Measurements from ENCODE around the gene TMEM30A. TPM values are rescaled to one million over a fixed set of nuclear protein-coding genes. Genes with fewer than 3 reads are reported as not detected.

Gene TMEM30A
- total RNA-seq, 1 experiment from 2014 or later: 65.2 TPM

DNA sequence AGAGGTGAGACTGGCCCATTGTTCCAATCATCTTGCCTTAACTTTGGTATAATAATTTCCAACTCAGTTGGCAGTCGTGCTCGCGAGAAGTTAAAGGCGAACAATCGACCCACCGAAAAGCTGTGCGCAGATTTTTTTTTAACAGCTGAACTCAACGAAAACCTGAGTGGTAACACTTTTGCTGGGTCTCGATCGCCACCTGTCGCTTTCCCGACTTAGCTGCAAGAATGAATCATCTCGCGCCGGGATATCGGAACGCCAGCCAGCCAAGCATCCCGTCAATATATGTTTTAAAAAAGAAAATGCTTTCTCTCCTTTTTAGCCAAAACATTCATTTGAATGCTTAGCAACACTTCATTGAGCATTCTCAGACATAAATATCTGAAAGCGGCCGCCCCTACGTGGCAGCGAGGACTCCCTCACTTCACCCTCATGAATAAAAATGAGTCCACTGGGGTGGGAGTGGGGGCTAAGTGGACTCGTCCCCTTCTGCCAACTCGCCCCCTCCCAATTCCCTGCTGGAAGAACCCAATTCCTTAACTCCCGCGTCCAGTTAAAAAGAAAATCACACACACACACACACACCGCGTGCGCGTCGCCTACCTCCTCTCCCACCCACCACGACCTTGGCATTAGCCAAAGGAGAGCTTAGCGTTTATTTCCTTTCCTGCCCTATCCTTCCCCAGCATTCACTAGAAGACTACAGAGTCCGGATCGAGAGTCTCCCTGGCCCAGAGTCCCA, 80.2 kb downstream of the TMEM30A start:
- H3K4me1 ChIP-seq (ENCODE audit: insufficient read depth, low read length): no peaks in the 10 kb centered on the region
- H3K27ac ChIP-seq (ENCODE audit: insufficient read length, low read depth, low read length): no peak overlapping the region
- no peak overlapping the region for H4K91ac ChIP-seq (ENCODE audit: insufficient read length, low read depth, low read length)
- H4K5ac ChIP-seq (ENCODE audit: insufficient read length, low read depth, low read length): no peak overlapping the region
- Mint-ChIP-seq H3K4me3 (peak overlapping the region; percentile 77 to 92), H3K27me3 (ENCODE audit: low read depth) (peaks cover 96% of the 10 kb centered on the region), H3K27ac (peak overlapping the region in 1 of 3 experiments; percentile 29; a peak in 1 of 7 replicates), H3K9me3 (no peaks in the 10 kb centered on the region; a peak in 2 of 5 replicates), H3K36me3 (ENCODE audit: insufficient read depth in 1 of 3, low read depth in 3 of 3) (no peaks in the 10 kb centered on the region; a peak in 1 of 7 replicates), H3K4me1 (peaks cover 55 to 59% of the 10 kb centered on the region in 2 experiments)
- H2AK5ac ChIP-seq (ENCODE audit: insufficient read length, low read length): no peak overlapping the region
- H3K9ac ChIP-seq (ENCODE audit: extremely low read depth, insufficient read length, low read length): no peak overlapping the region
- DNase-seq: peak; percentile 79
- H4K20me1 ChIP-seq (ENCODE audit: control insufficient read depth, insufficient read depth, insufficient read length): no peaks in the 10 kb centered on the region
- TF ChIP-seq, protein P1, sequence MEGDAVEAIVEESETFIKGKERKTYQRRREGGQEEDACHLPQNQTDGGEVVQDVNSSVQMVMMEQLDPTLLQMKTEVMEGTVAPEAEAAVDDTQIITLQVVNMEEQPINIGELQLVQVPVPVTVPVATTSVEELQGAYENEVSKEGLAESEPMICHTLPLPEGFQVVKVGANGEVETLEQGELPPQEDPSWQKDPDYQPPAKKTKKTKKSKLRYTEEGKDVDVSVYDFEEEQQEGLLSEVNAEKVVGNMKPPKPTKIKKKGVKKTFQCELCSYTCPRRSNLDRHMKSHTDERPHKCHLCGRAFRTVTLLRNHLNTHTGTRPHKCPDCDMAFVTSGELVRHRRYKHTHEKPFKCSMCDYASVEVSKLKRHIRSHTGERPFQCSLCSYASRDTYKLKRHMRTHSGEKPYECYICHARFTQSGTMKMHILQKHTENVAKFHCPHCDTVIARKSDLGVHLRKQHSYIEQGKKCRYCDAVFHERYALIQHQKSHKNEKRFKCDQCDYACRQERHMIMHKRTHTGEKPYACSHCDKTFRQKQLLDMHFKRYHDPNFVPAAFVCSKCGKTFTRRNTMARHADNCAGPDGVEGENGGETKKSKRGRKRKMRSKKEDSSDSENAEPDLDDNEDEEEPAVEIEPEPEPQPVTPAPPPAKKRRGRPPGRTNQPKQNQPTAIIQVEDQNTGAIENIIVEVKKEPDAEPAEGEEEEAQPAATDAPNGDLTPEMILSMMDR (conservative IDR thresholded peaks at IDR 0.05): peak; percentile 84
- no peak overlapping the region for H2BK15ac ChIP-seq (ENCODE audit: low read depth, low read length)
- no peak overlapping the region for H2BK20ac ChIP-seq (ENCODE audit: low read depth, low read length, poor library complexity, severe bottlenecking)
- no peak overlapping the region for H3K23ac ChIP-seq (ENCODE audit: insufficient read length, low read depth, low read length)
- H3K79me1 ChIP-seq (ENCODE audit: insufficient read depth, low read depth, low read length, poor library complexity, severe bottlenecking): no peaks in the 10 kb centered on the region
- no peak overlapping the region for H3K18ac ChIP-seq (ENCODE audit: insufficient read length, low read depth, low read length)
- no peaks in the 10 kb centered on the region for H3K79me2 ChIP-seq (ENCODE audit: insufficient read depth, low read length)
- H3K4ac ChIP-seq (ENCODE audit: low read depth, low read length): no peak overlapping the region
- H4K8ac ChIP-seq (replicated peaks; ENCODE audit: insufficient read length, low read depth, low read length): no peak overlapping the region
- no peak overlapping the region for H3K14ac ChIP-seq (ENCODE audit: insufficient read depth, low read length)
- no peak overlapping the region for H2BK120ac ChIP-seq (ENCODE audit: low read depth, low read length, poor library complexity, severe bottlenecking)
- peaks cover 58% of the 10 kb centered on the region for H3K27me3 ChIP-seq (ENCODE audit: insufficient read depth, low read length)
- peak overlapping the region; percentile 97 for H3K4me2 ChIP-seq (ENCODE audit: insufficient read depth, insufficient read length, low read length)
- H3K9me3 ChIP-seq (ENCODE audit: control insufficient read depth, low read depth, low read length): no peaks in the 10 kb centered on the region
- H3K23me2 ChIP-seq (ENCODE audit: insufficient read length, low read depth, low read length, poor library complexity, severe bottlenecking): peaks cover 47% of the 10 kb centered on the region
- no CpG with 5 or more reads among the region's 35 CpGs for WGBS (ENCODE audit: extremely low coverage, insufficient read length, low lambda C conversion rate)
- H3K56ac ChIP-seq (ENCODE audit: insufficient read length, low read depth, low read length): no peak overlapping the region
- no peak overlapping the region for H2AFZ ChIP-seq (ENCODE audit: low read length)
- H2BK12ac ChIP-seq (ENCODE audit: insufficient read length, low read depth, low read length): no peak overlapping the region
- no peak overlapping the region for H2BK5ac ChIP-seq (ENCODE audit: insufficient read length, low read length)
- no peak overlapping the region for H3T11ph ChIP-seq (ENCODE audit: low read length)
